Osteoblast (primary cell): ENCODE data around the gene CBLL1. TPM values are rescaled to one million over a fixed set of nuclear protein-coding genes. Genes with fewer than 3 reads are reported as not detected.

ENCODE experiments used
- DNase-seq: peaks from one replicate; pipeline ENCODE4 v3.0.0; 2011; ENCODE audit warnings: low spot score, mixed read lengths; ENCODE audit not compliant: insufficient read length; ENCODE audit errors: missing footprints
- H2AFZ ChIP-seq: 2 replicates; pipeline ENCODE4 v1.6.0; 2011; ENCODE audit warnings: mild to moderate bottlenecking, low read length
- H3K27ac ChIP-seq: 2 replicates; pipeline ENCODE4 v1.5.1; 2011; ENCODE audit warnings: mild to moderate bottlenecking, low read depth, low read length, moderate library complexity
- H3K27me3 ChIP-seq: 2 replicates; pipeline ENCODE4 v1.6.0; 2012; ENCODE audit warnings: mild to moderate bottlenecking, control low read depth, inconsistent platforms, low read length, moderate library complexity; ENCODE audit not compliant: insufficient read depth
- H3K36me3 ChIP-seq: 2 replicates; pipeline ENCODE4 v1.5.1; 2011; ENCODE audit warnings: mild to moderate bottlenecking, low read length, control low read depth, moderate library complexity; ENCODE audit not compliant: insufficient read depth
- H3K4me1 ChIP-seq: 2 replicates; pipeline ENCODE4 v1.5.1; 2011; ENCODE audit warnings: mild to moderate bottlenecking, low read length, control low read depth, moderate library complexity; ENCODE audit not compliant: insufficient read depth
- H3K4me2 ChIP-seq: 2 replicates; pipeline ENCODE4 v1.6.0; 2011; ENCODE audit warnings: mild to moderate bottlenecking, low read length; ENCODE audit not compliant: insufficient read depth
- H3K4me3 ChIP-seq: fragments of 200-600 bp; sonication (generic); 3 replicates; pipeline ENCODE4 v1.5.1; 2012; ENCODE audit warnings: mild to moderate bottlenecking, low read length, inconsistent platforms; ENCODE audit not compliant: insufficient read depth
- H3K79me2 ChIP-seq: 2 replicates; pipeline ENCODE4 v1.6.0; 2012; ENCODE audit warnings: mild to moderate bottlenecking, low read length, control low read depth, inconsistent platforms; ENCODE audit not compliant: insufficient read depth
- H3K9me3 ChIP-seq: 2 replicates; pipeline ENCODE4 v1.5.1; 2011; ENCODE audit warnings: low read depth, low read length, control low read depth
- H4K20me1 ChIP-seq: 2 replicates; pipeline ENCODE4 v1.6.0; 2012; ENCODE audit warnings: mild to moderate bottlenecking, low read length, control low read depth; ENCODE audit not compliant: insufficient read depth
- total RNA-seq: library from RNA; depleted of rRNA; stranded (reverse); fragments of >200 nt; gene quantifications from 2 replicates; pipeline ENCODE4 v1.2.3, GENCODE V29; 2012
- TF ChIP-seq, protein P1 (sequence below): IDR thresholded peaks from 2 replicates; pipeline ENCODE4 v1.5.1; 2011; ENCODE audit warnings: mild to moderate bottlenecking, low read depth, low read length, moderate library complexity; ENCODE audit errors: extremely low read depth

Gene CBLL1
- total RNA-seq, 1 donor = 25.7 TPM

DNA sequence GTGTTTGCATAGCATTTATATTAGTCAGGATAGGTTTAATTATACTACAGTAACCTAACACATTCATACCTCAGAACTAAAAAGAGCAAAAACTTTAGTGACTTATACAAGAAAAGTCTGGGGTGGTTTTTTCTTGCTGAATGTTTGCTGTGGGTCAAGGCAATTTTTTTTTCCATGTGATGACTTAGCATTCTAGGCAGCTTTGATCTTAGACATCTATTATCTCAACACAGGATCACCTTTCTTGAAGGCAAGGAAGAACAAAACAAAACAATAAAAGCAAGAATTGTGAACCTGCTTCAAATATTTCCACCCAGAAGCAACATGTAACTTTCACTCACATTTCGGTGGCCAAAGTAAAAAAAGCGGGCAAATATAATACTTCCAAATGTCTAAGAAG, 20.7 kb upstream of the CBLL1 start:
- no peak for DNase-seq
- Histone ChIP-seq H3K9me3 (no peaks in the 10 kb centered on the region), H3K27ac (no peak overlapping the region), H4K20me1 (no peaks in the 10 kb centered on the region), H3K79me2 (no peaks in the 10 kb centered on the region), H3K36me3 (no peaks in the 10 kb centered on the region), H2AFZ (no peak overlapping the region), H3K4me1 (no peaks in the 10 kb centered on the region), H3K4me3 (no peak overlapping the region), H3K27me3 (peaks cover 18% of the 10 kb centered on the region), H3K4me2 (no peak overlapping the region)
- TF ChIP-seq, protein P1, sequence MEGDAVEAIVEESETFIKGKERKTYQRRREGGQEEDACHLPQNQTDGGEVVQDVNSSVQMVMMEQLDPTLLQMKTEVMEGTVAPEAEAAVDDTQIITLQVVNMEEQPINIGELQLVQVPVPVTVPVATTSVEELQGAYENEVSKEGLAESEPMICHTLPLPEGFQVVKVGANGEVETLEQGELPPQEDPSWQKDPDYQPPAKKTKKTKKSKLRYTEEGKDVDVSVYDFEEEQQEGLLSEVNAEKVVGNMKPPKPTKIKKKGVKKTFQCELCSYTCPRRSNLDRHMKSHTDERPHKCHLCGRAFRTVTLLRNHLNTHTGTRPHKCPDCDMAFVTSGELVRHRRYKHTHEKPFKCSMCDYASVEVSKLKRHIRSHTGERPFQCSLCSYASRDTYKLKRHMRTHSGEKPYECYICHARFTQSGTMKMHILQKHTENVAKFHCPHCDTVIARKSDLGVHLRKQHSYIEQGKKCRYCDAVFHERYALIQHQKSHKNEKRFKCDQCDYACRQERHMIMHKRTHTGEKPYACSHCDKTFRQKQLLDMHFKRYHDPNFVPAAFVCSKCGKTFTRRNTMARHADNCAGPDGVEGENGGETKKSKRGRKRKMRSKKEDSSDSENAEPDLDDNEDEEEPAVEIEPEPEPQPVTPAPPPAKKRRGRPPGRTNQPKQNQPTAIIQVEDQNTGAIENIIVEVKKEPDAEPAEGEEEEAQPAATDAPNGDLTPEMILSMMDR = no peak

GRCh38 chr7:107725138-107725740, 18.7 kb upstream of the CBLL1 start:
- Histone ChIP-seq H2AFZ (no peak overlapping the region), H4K20me1 (no peaks in the 10 kb centered on the region), H3K9me3 (no peaks in the 10 kb centered on the region), H3K4me2 (no peak overlapping the region), H3K27me3 (peaks cover 27% of the 10 kb centered on the region), H3K79me2 (no peaks in the 10 kb centered on the region), H3K4me1 (no peaks in the 10 kb centered on the region), H3K4me3 (no peak overlapping the region), H3K36me3 (no peaks in the 10 kb centered on the region), H3K27ac (no peak overlapping the region)
- TF ChIP-seq, protein P1 = peak; percentile 68
- peak; percentile 65 for DNase-seq

DNA sequence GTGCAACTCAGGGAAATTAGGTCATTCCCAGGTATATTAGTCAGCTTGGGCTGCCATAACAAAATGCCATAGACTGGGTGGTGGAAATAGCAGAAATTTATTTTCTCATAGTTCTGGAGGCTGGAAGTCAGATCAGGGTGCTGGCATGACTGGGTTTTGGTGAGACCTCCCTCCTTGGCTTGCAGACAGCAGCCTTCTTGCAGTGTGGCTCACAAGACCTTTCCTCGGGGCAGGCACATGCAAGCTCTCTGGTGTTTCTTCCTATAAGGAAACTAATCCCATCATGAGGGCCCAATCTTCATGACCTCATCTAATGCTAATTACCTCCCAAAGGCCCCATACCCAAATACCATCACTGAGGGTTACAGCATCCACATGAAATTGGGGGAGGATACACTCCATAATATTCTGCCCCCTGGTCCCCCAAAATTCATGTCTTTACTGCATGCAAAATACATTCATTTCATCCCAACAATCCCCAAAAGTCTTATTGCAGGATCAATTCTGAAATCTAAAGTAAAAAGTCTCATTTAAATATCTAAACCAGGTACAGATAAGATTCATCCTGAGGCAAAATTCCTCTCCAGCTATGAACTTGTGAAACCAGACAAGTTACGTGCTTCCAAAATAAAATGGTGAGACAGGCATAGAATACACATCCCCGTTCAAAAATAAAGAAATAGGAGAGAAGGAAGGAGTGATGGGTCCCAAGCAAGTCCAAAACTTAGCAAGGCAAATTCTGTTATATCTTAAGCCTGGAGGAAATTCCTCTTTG, 17.4 kb upstream of the CBLL1 start:
- Histone ChIP-seq H2AFZ (no peak overlapping the region), H3K4me1 (no peaks in the 10 kb centered on the region), H3K9me3 (no peaks in the 10 kb centered on the region), H4K20me1 (no peaks in the 10 kb centered on the region), H3K36me3 (no peaks in the 10 kb centered on the region), H3K27me3 (peaks cover 27% of the 10 kb centered on the region), H3K79me2 (no peaks in the 10 kb centered on the region), H3K4me2 (no peak overlapping the region), H3K27ac (no peak overlapping the region), H3K4me3 (no peak overlapping the region)
- TF ChIP-seq, protein P1 = no peak
- no peak for DNase-seq

DNA sequence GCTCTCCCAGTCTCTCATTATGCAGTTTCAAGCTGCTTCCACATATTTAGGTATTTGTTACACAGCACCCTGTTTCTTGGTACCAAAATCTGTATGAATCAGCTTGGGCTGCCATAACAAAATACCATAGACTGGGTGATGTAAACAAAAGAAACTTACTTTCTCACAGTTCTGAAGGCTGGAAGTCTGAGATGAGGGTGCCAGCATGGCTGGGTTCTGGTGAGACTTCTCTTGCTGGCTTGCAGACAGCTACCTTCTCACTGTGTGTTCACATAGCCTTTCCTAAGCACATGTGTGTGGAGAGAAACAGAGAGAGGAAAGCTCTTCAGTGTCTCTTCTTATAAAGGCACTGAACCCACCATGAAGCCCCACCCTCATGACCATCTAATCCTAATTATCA, 15.7 kb upstream of the CBLL1 start:
- Histone ChIP-seq H3K36me3 (no peaks in the 10 kb centered on the region), H3K79me2 (no peaks in the 10 kb centered on the region), H3K4me3 (no peak overlapping the region), H3K4me2 (no peak overlapping the region), H3K4me1 (no peaks in the 10 kb centered on the region), H2AFZ (no peak overlapping the region), H4K20me1 (no peaks in the 10 kb centered on the region), H3K27me3 (peaks cover 27% of the 10 kb centered on the region), H3K27ac (no peak overlapping the region), H3K9me3 (no peaks in the 10 kb centered on the region)
- no peak for DNase-seq
- TF ChIP-seq, protein P1 = no peak
